ENCODE results near the gene SPEN.

SPEN gene

GRCh38 chr1:15847100-15847892, at the start of gene SPEN:
Gene SPEN, plus strand, starts transcription at chr1:15847707. Its CDS starts 361 bp downstream, at chr1:15848068.
- TF ChIP-seq CTCF (conservative IDR thresholded peaks at IDR 0.05; ENCODE audit: low read depth, low read length) = no peak
- peak within 1 kb of the TSS; percentile 73 for H3K4me3 ChIP-seq (ENCODE audit: low read depth, low read length)
- DNase-seq (ENCODE audit: low read depth) = peak; percentile 97

- no peak for TF ChIP-seq CTCF (conservative IDR thresholded peaks at IDR 0.05; ENCODE audit: low read depth, low read length)
- H3K4me3 ChIP-seq (ENCODE audit: low read depth, low read length) = no peak overlapping the region
- peak; percentile 98 for DNase-seq (ENCODE audit: low read depth)
Observed at GRCh38 chr1:15799004-15799867, 48.3 kb upstream of the SPEN start.

- DNase-seq (ENCODE audit: low read depth) = peak; percentile 40
- TF ChIP-seq CTCF (conservative IDR thresholded peaks at IDR 0.05; ENCODE audit: low read depth, low read length) = no peak
- no peak overlapping the region for H3K4me3 ChIP-seq (ENCODE audit: low read depth, low read length)
Observed at GRCh38 chr1:15799928-15800835, 47.3 kb upstream of the SPEN start.

GRCh38 chr1:15802234-15802965, 45.1 kb upstream of the SPEN start:
- H3K4me3 ChIP-seq (ENCODE audit: low read depth, low read length) = no peak overlapping the region
- TF ChIP-seq CTCF (conservative IDR thresholded peaks at IDR 0.05; ENCODE audit: low read depth, low read length) = no peak
- peak; percentile 8 for DNase-seq (ENCODE audit: low read depth)

GRCh38 chr1:15803380-15803779, 44.1 kb upstream of the SPEN start:
- peak; percentile 63 for DNase-seq (ENCODE audit: low read depth)
- H3K4me3 ChIP-seq (ENCODE audit: low read depth, low read length) = no peak overlapping the region
- TF ChIP-seq CTCF (conservative IDR thresholded peaks at IDR 0.05; ENCODE audit: low read depth, low read length) = peak; percentile 65

- DNase-seq (ENCODE audit: low read depth) = no peak
- no peak overlapping the region for H3K4me3 ChIP-seq (ENCODE audit: low read depth, low read length)
- TF ChIP-seq CTCF (conservative IDR thresholded peaks at IDR 0.05; ENCODE audit: low read depth, low read length) = no peak
Observed at GRCh38 chr1:15804060-15804459, 43.4 kb upstream of the SPEN start.
